GM21576 (cell line): ENCODE results near the gene AATF.

ENCODE experiments used
- ATAC-seq: cut with Tn5 transposase; IDR thresholded peaks from one replicate; pipeline ENCODE4 v1.9.1; 2021; ENCODE audit warnings: mild to moderate bottlenecking, moderate library complexity; ENCODE audit not compliant: unreplicated experiment

AATF gene

GRCh38 chr17:37039269-37039668 lies 90.5 kb downstream of the AATF start:
- ATAC-seq: no peak

GRCh38 chr17:37041932-37042331 lies 93.2 kb downstream of the AATF start:
- ATAC-seq: no peak

- no peak for ATAC-seq
These were observed 94.4 kb downstream of the AATF start for GRCh38 chr17:37043201-37043600.

GRCh38 chr17:37045351-37045922 lies 96.7 kb downstream of the AATF start:
- no peak for ATAC-seq

- ATAC-seq: no peak
These were observed 98.9 kb downstream of the AATF start for GRCh38 chr17:37047631-37048104.

- ATAC-seq: no peak
These were observed 100.1 kb downstream of the AATF start for GRCh38 chr17:37048811-37049210.

- ATAC-seq: no peak
These were observed 102.2 kb downstream of the AATF start for GRCh38 chr17:37050920-37051319.

- no peak for ATAC-seq
These were observed 102.6 kb downstream of the AATF start for GRCh38 chr17:37051381-37051780.

GRCh38 chr17:37051833-37052232 lies 103.1 kb downstream of the AATF start:
- no peak for ATAC-seq

GRCh38 chr17:37052450-37052849 lies 103.7 kb downstream of the AATF start:
- ATAC-seq: no peak

- ATAC-seq: no peak
These were observed 106.1 kb downstream of the AATF start for GRCh38 chr17:37054894-37055293.

- no peak for ATAC-seq
These were observed 107.9 kb downstream of the AATF start for GRCh38 chr17:37056622-37057021.

- ATAC-seq: no peak
These were observed 110.7 kb downstream of the AATF start for GRCh38 chr17:37059493-37059892.

GRCh38 chr17:37060094-37060493 lies 111.3 kb downstream of the AATF start:
- no peak for ATAC-seq

GRCh38 chr17:37060928-37061327 lies 112.2 kb downstream of the AATF start:
- ATAC-seq: no peak

GRCh38 chr17:37062021-37062420 lies 113.3 kb downstream of the AATF start:
- ATAC-seq: no peak

- no peak for ATAC-seq
These were observed 115.5 kb downstream of the AATF start for GRCh38 chr17:37064206-37064605.

- ATAC-seq: no peak
These were observed 116.2 kb downstream of the AATF start for GRCh38 chr17:37064956-37065355.

GRCh38 chr17:37065486-37066321 lies 117.0 kb downstream of the AATF start:
- no peak for ATAC-seq

- no peak for ATAC-seq
These were observed 117.8 kb downstream of the AATF start for GRCh38 chr17:37066322-37067255.

- ATAC-seq: no peak
These were observed 118.9 kb downstream of the AATF start for GRCh38 chr17:37067555-37068111.
